Right ventricle myocardium superior (tissue), 1 donor: ENCODE results near the gene BRCA2. TPM values are rescaled to one million over a fixed set of nuclear protein-coding genes. Genes with fewer than 3 reads are reported as not detected.

ENCODE experiments used
- ATAC-seq: fragments of 200-7000 bp; cut with Tn5 transposase; one replicate; pipeline ENCODE4 v1.9.1; 2020; ENCODE audit warnings: mild to moderate bottlenecking; ENCODE audit not compliant: poor library complexity
- DNase-seq: peaks from one replicate; pipeline ENCODE4 v3.0.0-alpha.2; 2020
- intact Hi-C: fragments of 100-400 bp; cut with DNase I; formaldehyde crosslinking; loops from one replicate; pipeline ENCODE4 v1.11.2; 2022
- total RNA-seq: library from RNA; stranded (reverse); fragmentation: NEBNext Ultra II Directional; extraction: Animal tissue kit (Norgen Biotek cat#: 25700); gene quantifications from one replicate; pipeline ENCODE4 v1.2.1, GENCODE V29; 2021
- donor health status: DM: no; HTN: yes; CAD: no; lungs with severe emphysema.

The BRCA2 gene
- total RNA-seq, 1 donor from 2014 or later, result 0.43 TPM

- DNase-seq (no peak), ATAC-seq (no peak)
- intact Hi-C loops, result no loop called here
These were observed 132.8 kb downstream of the BRCA2 start for GRCh38 chr13:32447894-32448623.

DNA sequence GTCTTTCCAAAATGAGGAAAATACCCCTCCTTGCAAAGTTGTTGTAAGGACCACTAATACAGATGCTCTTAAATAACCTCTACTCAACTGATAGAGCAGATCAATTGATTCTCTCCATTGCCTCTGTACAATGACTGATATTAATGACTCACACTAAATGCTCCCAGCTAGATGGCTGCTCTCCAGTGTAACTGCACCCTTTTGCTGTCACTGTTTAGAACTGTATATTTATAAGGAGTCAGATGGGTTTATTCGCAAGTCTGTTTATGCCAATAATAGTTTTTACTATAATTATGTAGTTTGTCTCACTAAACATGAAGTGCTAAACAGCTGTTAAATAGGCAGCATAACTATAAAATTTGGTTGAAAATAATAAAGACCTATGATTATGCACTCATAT, 133.7 kb downstream of the BRCA2 start:
- no peak for DNase-seq
- ATAC-seq, result no peak
- intact Hi-C loops, result no loop called here

Other genes starting within 250 kb of the BRCA2 start
- gene ZAR1L, start 145 bp upstream of the BRCA2 start, total RNA-seq, result not detected
- gene N4BP2L1, start 112.6 kb downstream of the BRCA2 start, total RNA-seq, result 3.7 TPM
- 123 TPM for gene N4BP2L2, start 223.3 kb downstream of the BRCA2 start, total RNA-seq